Stimulated activated CD4-positive, alpha-beta T cell treated with anti-CD3 and anti-CD28 coated beads, Interleukin-2, amount 100 ng/mL, for 48 hours (primary cell): ENCODE data around the gene FCAMR.
"Not testable (repeated sequence)": the region's sequence is repeated elsewhere in the genome, so short reads cannot be mapped to it uniquely, and the experiment has no call there.

Source experiments
- DNase-seq, 2 donors: peaks; one replicate each; pipeline ENCODE4 v3.0.0-alpha.2; 2020

The FCAMR gene

DNA sequence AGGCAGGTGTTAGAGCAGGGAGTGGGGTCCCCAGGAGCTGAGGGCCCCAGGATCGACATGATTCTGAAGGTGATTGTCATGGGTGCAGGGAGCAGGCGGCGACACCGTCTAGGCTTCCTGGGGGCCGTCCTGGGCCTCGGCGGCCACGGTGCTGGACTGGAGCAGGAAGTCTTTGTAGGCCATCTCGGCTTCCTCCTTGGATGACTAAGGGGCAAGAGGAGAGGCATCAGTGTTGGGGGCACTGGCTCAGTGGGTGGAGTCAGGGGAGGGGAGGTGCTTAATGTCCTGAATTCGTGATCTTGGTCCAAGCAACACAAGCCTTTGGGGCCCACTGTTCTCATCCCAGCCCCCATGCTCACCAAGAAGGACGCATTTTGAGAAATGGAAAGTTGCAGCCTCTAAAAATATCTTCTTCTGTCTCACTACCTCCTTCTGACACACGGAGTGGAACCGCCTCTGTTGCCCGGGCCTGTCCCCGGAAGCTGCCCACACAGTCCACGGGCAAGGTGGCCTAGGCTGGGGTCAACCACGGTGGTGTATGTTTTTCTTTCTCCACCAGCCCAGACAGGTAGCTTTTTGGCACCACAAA is 40.0 kb downstream of the FCAMR start:
- peak in 1 of 2 donors; percentile 33 for DNase-seq

- DNase-seq: no peak
Measured at GRCh38 chr1:206929524-206929923, 40.7 kb downstream of the FCAMR start.

GRCh38 chr1:206926286-206926685 is 44.0 kb downstream of the FCAMR start:
- no peak for DNase-seq

DNA sequence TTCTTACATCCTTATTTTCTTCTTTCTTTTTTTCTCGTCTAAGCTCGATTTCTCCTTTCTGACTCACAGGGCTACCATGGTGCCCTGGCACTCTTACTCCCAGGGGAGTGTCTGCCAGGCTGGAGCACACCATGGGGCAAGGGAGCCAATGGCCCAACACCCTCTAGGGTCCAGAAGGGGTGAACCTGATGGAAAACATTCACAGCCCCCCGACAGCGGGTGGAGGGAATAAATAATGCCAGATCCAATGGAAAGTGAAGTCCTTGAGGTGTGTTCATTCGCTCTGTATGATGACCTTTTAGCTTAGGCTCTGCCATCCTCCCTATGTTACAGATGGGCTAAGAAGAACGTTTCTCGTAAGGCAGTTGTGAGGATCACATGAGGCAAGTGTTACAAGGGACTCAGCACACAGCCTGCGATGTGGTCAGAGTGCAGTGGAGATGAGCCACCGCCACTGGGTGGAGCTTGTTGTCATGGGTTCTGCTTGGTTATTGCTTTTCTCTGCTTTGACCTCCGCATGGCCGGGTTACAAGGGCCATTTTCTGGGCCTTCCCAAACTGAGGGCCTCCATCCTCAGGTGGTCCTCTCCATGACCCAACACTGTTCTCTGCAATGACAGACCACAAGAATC is 45.0 kb downstream of the FCAMR start:
- peak in 1 of 2 donors; percentile 47 for DNase-seq

DNA sequence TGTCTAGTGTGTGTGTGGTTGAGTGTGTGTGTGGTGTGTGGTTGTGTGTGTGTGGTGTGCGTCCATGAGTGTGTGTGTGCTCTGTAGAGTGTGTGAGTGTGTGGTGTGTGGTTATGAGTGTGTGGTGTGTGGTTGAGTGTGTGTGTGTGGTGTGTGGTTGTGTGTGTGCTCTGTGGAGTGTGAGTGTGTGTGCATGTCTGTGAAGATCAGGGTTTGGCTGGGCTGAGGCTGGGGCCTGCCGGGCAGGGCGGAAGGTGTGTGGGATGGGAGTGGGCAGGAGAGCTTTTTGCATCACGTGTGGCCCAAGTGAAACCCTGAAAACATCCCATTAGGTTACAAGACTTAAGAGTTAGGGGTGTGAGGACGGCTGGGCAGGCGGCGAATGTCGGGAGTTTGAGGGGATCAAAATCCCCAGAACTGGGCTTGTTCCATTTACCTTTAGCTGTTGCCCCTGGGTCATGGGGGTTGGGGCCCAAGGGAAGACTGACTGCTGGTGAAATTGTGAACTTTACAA is 45.6 kb downstream of the FCAMR start:
- no peak for DNase-seq

DNA sequence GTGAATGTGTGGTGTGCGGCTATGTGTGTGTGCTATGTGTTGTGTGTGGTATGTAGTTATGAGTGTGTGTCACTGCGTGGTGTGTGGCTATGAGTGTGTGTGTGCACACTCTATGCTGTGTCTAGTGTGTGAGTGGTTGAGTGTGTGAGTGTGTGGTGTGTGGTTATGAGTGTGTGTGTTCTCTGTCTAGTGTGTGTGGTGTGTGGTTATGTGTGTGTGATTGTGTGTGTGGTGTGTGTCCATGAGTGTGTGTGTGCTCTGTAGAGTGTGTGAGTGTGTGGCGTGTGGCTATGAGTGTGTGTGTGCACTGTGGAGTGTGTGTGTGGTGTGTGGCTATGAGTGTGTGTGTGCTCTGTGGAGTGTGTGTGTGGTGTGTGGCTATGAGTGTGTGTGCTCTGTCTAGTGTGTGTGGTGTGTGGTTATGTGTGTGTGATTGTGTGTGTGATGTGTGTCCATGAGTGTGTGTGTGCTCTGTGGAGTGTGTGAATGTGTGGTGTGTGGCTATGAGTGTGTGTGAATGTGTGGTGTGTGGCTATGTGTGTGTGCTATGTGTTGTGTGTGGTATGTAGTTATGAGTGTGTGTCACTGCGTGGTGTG is 46.2 kb downstream of the FCAMR start:
- DNase-seq: not testable (repeated sequence)

GRCh38 chr1:206923009-206923960 is 47.0 kb downstream of the FCAMR start:
- DNase-seq: peak in 1 of 2 donors; percentile 61

- no peak for DNase-seq
Measured at GRCh38 chr1:206922524-206922923, 47.7 kb downstream of the FCAMR start.

DNA sequence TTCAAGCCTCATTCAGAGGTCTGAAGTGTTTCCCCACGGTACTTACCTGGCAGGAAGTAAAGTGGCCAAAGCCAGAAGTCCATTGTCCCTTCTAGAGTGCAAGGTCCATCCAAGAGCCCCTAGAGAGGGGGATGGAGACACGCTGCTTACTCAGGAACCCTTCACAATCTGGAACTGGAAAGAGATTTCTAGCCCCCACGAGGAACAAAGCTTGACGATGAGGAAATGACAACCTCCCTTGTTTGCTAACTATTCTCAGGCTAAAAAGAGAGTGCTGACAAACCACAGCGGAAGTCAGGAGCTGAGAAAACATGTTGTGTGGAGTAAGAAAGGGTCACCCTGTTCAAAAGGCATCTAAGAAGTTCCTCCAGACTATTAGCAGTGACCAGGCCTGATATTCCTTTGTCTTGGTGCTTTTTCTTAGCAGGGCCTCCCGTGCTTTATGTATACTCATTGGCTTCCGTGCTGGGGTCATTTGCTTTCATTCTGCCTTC is 48.4 kb downstream of the FCAMR start, which contains the start of gene FCMR:
FCMR (minus strand) TSS at position 170 of the 494 bp plus-strand sequence; CDS start at position 83, 87 bp downstream.
- DNase-seq: no peak

GRCh38 chr1:206918076-206918475 is 52.2 kb downstream of the FCAMR start:
- DNase-seq: no peak

DNA sequence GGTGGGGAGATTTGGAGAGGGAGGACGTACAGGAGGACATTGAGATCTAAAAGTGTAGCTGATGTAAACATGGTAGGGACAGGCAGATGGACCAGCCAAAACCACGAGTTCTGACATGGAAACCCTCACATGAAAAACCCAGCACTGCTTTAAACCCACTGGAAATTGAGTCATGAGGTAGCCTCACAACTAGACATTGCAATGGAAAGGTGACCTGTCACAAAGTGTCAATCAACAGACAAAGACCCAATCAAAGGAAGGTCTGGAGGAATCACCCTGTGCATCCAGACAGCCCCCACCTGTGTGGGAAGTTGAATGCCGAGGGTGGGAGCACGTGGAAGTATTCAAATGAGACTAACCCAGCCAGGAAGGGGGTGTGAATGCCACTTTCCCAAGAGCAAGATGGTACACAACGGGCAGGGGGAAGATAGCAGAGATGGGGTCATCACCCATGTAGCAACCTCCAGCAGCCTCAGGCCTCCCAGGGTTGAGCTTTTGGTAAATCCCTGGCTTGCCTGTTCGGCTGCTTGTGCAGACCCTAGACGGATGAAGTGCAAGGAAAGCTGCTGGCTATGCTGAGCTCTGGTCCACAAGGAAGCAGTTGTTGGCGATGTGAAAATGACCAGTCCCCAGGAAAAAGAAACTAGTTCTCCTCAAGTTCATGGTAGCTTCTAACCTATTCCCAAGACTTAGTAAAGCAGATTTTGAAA is 54.1 kb downstream of the FCAMR start:
- no peak for DNase-seq

- no peak for DNase-seq
Measured at GRCh38 chr1:206915030-206915735, 55.1 kb downstream of the FCAMR start.

- no peak for DNase-seq
Measured at GRCh38 chr1:206913766-206914537, 56.3 kb downstream of the FCAMR start.

GRCh38 chr1:206912445-206913095 is 57.7 kb downstream of the FCAMR start:
- peak; percentile 53 to 54 for DNase-seq

DNA sequence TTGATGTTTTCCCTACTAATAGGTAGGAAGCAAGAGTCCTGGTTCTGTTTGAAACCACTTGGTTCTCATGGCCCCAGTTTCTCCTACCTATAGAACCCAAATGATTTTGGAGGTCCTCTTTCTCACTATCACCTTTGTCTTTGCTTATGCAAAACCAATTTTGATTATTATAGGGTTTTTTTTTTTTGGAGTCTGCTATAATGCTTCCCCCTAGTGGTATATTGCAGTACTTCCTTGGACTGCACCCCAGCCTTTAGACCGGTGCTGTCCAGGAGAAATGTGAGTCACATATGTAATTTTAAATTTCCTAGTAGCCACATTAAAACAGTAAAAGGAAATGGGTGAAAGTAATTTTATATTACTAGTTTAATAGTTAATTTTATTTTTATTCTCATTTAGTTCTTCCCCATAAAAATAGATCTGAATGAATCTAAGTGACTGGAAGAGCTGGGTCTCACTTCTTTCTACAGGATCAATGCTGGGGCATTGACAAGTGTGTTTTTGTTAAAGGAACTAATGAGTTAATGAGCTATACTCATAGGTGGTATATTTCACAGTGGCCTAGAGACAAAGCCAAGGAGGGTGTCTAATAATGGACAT is 59.1 kb downstream of the FCAMR start:
- DNase-seq: no peak

DNA sequence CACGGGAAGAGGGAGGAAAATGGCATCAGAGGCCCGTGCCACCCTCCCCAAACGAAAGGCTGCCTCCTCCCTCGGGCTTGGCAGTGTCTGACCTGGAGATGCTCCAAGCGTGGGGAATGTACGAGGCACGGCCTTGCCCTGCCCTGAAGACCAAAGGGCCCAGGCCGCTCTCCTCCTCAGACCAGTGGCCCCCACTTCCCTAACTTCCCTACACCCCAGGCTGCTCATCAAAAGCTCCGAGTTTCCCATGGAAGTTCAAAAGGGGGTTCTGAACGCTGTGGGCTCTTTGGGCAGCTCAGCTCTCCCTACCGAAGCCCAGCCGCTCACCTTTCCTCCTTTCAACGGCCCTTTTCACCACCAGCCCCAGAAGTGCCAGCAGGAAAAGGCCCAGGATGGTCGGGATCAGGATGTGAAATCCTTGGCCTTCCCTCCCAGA is 60.4 kb downstream of the FCAMR start:
- no peak for DNase-seq

DNA sequence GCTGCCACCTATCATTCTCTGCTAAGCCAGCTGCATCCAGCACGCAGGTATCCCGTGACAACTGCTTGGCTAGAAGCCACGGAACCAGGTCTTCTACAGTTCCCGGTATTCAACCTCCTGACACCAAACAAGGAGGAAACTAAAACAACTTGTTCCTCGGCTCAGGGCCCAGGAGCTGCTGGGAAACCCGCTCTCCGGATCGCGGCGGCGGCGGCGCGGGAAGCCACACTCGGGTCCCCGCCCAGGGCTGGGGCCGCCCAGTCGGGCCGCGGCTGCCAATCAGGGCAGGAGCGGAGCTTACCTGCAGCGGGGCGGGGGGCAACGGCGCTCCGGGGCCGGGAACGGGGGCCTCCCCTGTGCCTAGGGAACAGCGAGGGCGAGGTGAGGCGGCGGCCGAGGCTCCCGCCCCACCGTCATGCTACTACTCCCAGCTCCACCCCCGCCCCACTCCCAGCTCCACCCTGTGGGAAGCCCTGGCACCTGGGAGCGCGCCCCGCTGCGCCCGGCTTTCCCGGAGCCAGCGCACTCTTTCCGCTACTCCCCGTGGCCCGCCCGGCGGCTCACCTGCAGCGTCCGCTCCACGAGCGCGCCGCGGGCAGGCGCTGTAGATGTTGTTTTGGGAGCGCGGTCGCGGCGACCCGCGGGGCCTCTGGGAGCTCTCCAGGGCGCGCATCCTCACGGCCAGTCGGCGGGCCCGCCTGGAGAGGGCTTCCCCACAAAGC is 60.9 kb downstream of the FCAMR start:
- DNase-seq: no peak

GRCh38 chr1:206908038-206908437 is 62.2 kb downstream of the FCAMR start:
- DNase-seq: no peak
